Activated T-helper 17 cell treated with anti-CD3 and anti-CD28 coated beads, Interleukin-2, amount 50 U/mL, for 72 hours (primary cell): Measurements from ENCODE around the gene FBXO5. TPM values are rescaled to one million over a fixed set of nuclear protein-coding genes. Genes with fewer than 3 reads are reported as not detected.
A peak's percentile ranks its signal among the peaks of the same experiment; 100 is the strongest.

ENCODE experiments used
- ATAC-seq: fragments of 150-1000 bp; cut with Tn5 transposase; replicated peaks from 2 replicates; pipeline ENCODE4 v1.10.0; 2021; ENCODE audit warnings: mild to moderate bottlenecking, moderate library complexity
- H3K27ac Mint-ChIP-seq: one replicate; pipeline ENCODE4 v1.8.0; 2022; ENCODE audit warnings: mixed read lengths
- H3K27me3 Mint-ChIP-seq: one replicate; pipeline ENCODE4 v1.8.0; 2022; ENCODE audit warnings: mixed read lengths
- H3K36me3 Mint-ChIP-seq: one replicate; pipeline ENCODE4 v1.8.0; 2022; ENCODE audit warnings: low read depth, mild to moderate bottlenecking, mixed read lengths
- H3K4me1 Mint-ChIP-seq: one replicate; pipeline ENCODE4 v1.8.0; 2022; ENCODE audit warnings: mixed read lengths
- H3K4me3 Mint-ChIP-seq: one replicate; pipeline ENCODE4 v1.8.0; 2022; ENCODE audit warnings: mild to moderate bottlenecking, mixed read lengths
- H3K9me3 Mint-ChIP-seq: one replicate; pipeline ENCODE4 v1.8.0; 2022; ENCODE audit warnings: mixed read lengths
- total RNA-seq, 2 donors: library from RNA; stranded (reverse); gene quantifications; one replicate each; pipeline ENCODE4 v1.2.3, GENCODE V29; 2022

The FBXO5 gene
- total RNA-seq, 2 donors from 2014 or later: 39.7 to 41.4 TPM

DNA sequence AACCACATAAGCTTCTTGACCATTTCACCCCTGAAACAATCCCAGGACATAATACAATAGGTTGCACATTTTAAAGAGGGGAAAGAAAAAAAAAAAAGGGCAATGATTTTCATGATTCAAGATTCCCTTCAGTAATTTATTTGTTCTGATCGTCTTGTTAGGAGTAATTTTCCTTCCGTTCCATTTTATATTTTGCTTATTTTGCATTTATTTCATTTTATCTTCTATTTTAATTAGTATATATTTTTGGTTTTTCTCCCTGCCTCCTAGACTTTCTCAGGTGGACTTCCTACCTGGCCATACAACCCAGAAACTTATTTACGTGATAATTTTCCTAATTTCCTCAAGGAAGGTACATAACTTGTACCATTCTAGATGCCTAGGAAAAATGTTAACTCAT, 32.6 kb downstream of the FBXO5 start:
- Mint-ChIP-seq H3K9me3 (no peaks in the 10 kb centered on the region), H3K27ac (no peak overlapping the region), H3K36me3 (no peaks in the 10 kb centered on the region), H3K4me3 (no peak overlapping the region), H3K27me3 (peaks cover 20% of the 10 kb centered on the region), H3K4me1 (peaks cover 8% of the 10 kb centered on the region)
- no peak for ATAC-seq

DNA sequence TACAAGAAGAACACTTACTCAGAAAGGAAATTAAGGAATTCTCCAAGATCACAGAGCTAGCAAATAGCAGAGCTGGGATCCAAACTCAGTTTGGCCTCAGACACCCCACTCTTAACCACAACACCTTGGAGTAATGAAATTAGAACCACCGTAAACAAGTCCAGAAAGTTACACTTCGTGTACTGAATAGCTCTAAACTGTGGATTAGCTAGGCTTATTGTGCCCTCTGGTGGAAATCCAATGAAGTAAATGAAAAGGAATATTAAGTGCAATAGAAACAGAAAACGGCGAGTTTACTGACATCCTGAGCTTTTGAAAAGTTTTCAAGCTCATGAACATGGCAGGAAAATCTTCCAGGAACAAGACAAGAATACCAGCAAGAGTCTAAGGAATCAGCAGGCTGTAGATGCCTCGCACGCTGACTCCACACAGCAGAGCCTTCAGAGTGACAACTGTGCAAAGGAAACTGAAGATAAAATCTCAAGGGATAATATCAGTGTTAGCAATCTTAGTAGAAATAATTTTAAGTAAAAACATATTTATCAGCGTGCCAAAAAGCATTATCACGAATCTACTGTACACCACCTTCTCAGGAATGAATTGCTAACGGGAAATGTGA, 34.6 kb downstream of the FBXO5 start:
- Mint-ChIP-seq H3K27ac (no peak overlapping the region), H3K4me1 (peaks cover 8% of the 10 kb centered on the region), H3K9me3 (no peaks in the 10 kb centered on the region), H3K36me3 (no peaks in the 10 kb centered on the region), H3K4me3 (no peak overlapping the region), H3K27me3 (peaks cover 18% of the 10 kb centered on the region)
- peak; percentile 55 for ATAC-seq

GRCh38 chr6:152946995-152947394, 35.8 kb downstream of the FBXO5 start:
- ATAC-seq: no peak
- Mint-ChIP-seq H3K4me3 (no peak overlapping the region), H3K4me1 (peaks cover 8% of the 10 kb centered on the region)

GRCh38 chr6:152946484-152946883, 36.4 kb downstream of the FBXO5 start:
- no peak overlapping the region for H3K27ac Mint-ChIP-seq
- peaks cover 18% of the 10 kb centered on the region for H3K27me3 Mint-ChIP-seq
- ATAC-seq: no peak
- peaks cover 8% of the 10 kb centered on the region for H3K4me1 Mint-ChIP-seq
- no peaks in the 10 kb centered on the region for H3K9me3 Mint-ChIP-seq
- H3K36me3 Mint-ChIP-seq: no peaks in the 10 kb centered on the region
- no peak overlapping the region for H3K4me3 Mint-ChIP-seq

More at GRCh38 chr6:152946995-152947394, 35.8 kb downstream of the FBXO5 start:
- Mint-ChIP-seq H3K27ac (no peak overlapping the region), H3K36me3 (no peaks in the 10 kb centered on the region), H3K27me3 (peaks cover 14% of the 10 kb centered on the region), H3K9me3 (no peaks in the 10 kb centered on the region)

GRCh38 chr6:152943260-152943897, 39.5 kb downstream of the FBXO5 start:
- no peak overlapping the region for H3K27ac Mint-ChIP-seq
- H3K9me3 Mint-ChIP-seq: no peaks in the 10 kb centered on the region
- H3K4me3 Mint-ChIP-seq: no peak overlapping the region
- peaks cover 7% of the 10 kb centered on the region for H3K4me1 Mint-ChIP-seq
- no peak for ATAC-seq
- H3K27me3 Mint-ChIP-seq: peaks cover 21% of the 10 kb centered on the region
- H3K36me3 Mint-ChIP-seq: no peaks in the 10 kb centered on the region

DNA sequence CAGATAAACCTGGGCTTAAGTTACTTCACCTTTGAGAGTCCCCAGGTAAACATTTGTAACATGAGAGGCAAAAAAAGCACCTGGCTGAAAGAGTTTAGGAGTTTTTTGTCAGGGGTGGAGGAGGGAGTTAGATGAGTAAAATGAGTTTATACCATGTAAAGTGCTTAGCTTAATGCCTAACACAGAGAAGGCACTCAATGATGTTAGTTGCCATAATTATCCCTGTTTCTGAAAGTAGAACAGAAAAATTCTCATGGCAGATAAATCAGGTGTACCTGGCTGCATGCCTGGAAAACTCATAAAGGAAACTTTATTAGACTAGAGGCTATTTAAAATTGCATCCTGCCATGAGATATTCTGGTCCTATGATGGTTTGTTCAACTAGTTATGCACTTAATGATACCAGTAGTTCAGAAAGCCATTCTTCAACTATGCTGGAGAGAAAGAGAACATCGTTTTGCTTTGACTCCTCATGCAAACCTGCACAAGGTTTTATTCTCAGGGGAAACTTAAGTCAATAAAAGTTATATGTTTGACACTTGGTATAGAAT, 40.4 kb downstream of the FBXO5 start:
- no peaks in the 10 kb centered on the region for H3K36me3 Mint-ChIP-seq
- ATAC-seq: no peak
- H3K4me1 Mint-ChIP-seq: no peaks in the 10 kb centered on the region
- H3K4me3 Mint-ChIP-seq: no peak overlapping the region
- no peaks in the 10 kb centered on the region for H3K9me3 Mint-ChIP-seq
- H3K27me3 Mint-ChIP-seq: peaks cover 19% of the 10 kb centered on the region
- H3K27ac Mint-ChIP-seq: no peak overlapping the region

GRCh38 chr6:152941746-152942145, 41.1 kb downstream of the FBXO5 start:
- H3K9me3 Mint-ChIP-seq: no peaks in the 10 kb centered on the region
- H3K27me3 Mint-ChIP-seq: peaks cover 20% of the 10 kb centered on the region
- no peaks in the 10 kb centered on the region for H3K36me3 Mint-ChIP-seq
- ATAC-seq: no peak
- no peaks in the 10 kb centered on the region for H3K4me1 Mint-ChIP-seq
- H3K4me3 Mint-ChIP-seq: no peak overlapping the region
- H3K27ac Mint-ChIP-seq: no peak overlapping the region

GRCh38 chr6:152932865-152933264, 50.0 kb downstream of the FBXO5 start:
- Mint-ChIP-seq H3K4me1 (no peaks in the 10 kb centered on the region), H3K27me3 (peaks cover 15% of the 10 kb centered on the region), H3K4me3 (no peak overlapping the region), H3K9me3 (no peaks in the 10 kb centered on the region), H3K27ac (no peak overlapping the region), H3K36me3 (no peaks in the 10 kb centered on the region)
- ATAC-seq: no peak

DNA sequence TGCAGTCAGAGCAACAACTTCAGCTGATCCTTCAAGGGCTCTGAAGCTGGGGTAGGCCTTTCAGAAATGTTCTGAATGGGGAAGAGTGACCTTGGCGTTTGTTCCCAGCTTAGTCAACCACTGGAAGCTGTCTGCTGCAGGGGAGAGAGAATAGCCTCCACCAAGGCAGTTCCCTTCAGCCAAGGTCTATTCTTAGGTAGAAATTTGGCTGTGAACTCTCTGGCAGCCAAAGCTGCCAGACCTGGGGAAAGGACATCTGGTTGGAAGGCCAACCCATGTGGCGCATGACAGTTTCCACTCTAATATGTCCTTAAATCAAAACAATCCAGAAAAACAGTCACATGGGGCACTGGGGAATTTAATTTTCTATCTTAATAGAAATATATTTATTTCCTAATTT, 60.1 kb downstream of the FBXO5 start:
- peaks cover 30% of the 10 kb centered on the region for H3K27me3 Mint-ChIP-seq
- H3K4me1 Mint-ChIP-seq: no peaks in the 10 kb centered on the region
- ATAC-seq: no peak

More for the DNA sequence above, 60.1 kb downstream of the FBXO5 start:
- no peaks in the 10 kb centered on the region for H3K36me3 Mint-ChIP-seq
- H3K4me3 Mint-ChIP-seq: no peak overlapping the region
- H3K9me3 Mint-ChIP-seq: no peaks in the 10 kb centered on the region
- H3K27ac Mint-ChIP-seq: no peak overlapping the region

Other genes with a start within 250 kb of the FBXO5 start
- gene VIP, start 232.2 kb downstream of the FBXO5 start, total RNA-seq: not detected
- gene MTRF1L, start 19.7 kb upstream of the FBXO5 start, total RNA-seq: 10 to 100 TPM; 15.4 to 22.4 TPM
- under 1 TPM in 1 of 2 donors, not detected in 1; 0.26 TPM for gene RGS17, start 148.2 kb upstream of the FBXO5 start, total RNA-seq